Stimulated activated naive CD8-positive, alpha-beta T cell treated with anti-CD3 and anti-CD28 coated beads, Interleukin-15, amount 100 ng/mL, for 72 hours (primary cell): ENCODE results near the gene MBLAC2.

ENCODE experiments used
- ATAC-seq: fragments of 150-1000 bp; cut with Tn5 transposase; 2 replicates; pipeline ENCODE4 v1.10.0; 2021; ENCODE audit warnings: mild to moderate bottlenecking, moderate library complexity
- DNase-seq, 2 donors: peaks; one replicate each; pipeline ENCODE4 v3.0.0; 2021 to 2022
- H3K27ac Mint-ChIP-seq, 2 donors: one replicate each; pipeline ENCODE4 v1.8.0; 2022; ENCODE audit warnings: mild to moderate bottlenecking in 2 of 2, mixed read lengths in 2 of 2, moderate library complexity in 2 of 2
- H3K27me3 Mint-ChIP-seq: one replicate; pipeline ENCODE4 v1.8.0; 2022; ENCODE audit warnings: mixed read lengths
- H3K4me1 Mint-ChIP-seq: one replicate; pipeline ENCODE4 v1.8.0; 2022; ENCODE audit warnings: mild to moderate bottlenecking, mixed read lengths
- H3K4me3 Mint-ChIP-seq, 2 donors: one replicate each; pipeline ENCODE4 v1.8.0; 2022; ENCODE audit warnings: mild to moderate bottlenecking in 2 of 2, mixed read lengths in 2 of 2, moderate library complexity in 1 of 2
- H3K9me3 Mint-ChIP-seq, 2 donors: one replicate each; pipeline ENCODE4 v1.8.0; 2022; ENCODE audit warnings: mixed read lengths in 2 of 2

The MBLAC2 gene

DNA sequence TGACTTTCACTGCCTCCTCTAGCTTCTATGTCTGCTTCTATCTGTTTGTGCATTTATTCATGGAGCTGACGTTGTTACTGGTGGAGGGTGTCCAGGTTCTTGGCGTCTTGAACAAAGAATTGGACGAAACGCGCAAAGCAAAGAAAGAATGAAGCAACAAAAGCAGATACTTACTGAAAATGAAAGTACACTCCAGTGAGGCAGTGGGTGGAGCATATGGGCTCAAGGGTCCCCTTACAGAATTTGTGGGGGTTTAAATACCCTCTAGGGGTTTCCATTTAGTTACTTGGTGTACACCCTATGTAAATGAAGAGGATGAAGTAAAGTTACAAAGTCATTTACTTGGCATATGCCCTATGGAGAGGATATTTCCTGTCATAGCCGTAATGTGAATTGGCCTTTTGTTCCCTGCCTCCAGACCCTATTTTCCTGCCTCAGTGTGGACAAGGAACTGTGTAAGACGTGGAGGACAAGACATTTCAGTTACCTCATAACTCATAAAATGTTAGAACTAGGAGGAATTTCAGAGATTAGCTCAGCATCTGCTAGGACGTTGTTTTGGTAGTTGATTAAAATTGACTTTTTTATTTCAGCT is 3.1 kb upstream of the MBLAC2 start:
- ATAC-seq (no peak), DNase-seq (no peak)
- Mint-ChIP-seq H3K4me1 (peaks cover 38% of the 10 kb centered on the region), H3K27ac (no peak overlapping the region), H3K9me3 (no peaks in the 10 kb centered on the region), H3K27me3 (no peaks in the 10 kb centered on the region), H3K4me3 (no peak overlapping the region)

DNA sequence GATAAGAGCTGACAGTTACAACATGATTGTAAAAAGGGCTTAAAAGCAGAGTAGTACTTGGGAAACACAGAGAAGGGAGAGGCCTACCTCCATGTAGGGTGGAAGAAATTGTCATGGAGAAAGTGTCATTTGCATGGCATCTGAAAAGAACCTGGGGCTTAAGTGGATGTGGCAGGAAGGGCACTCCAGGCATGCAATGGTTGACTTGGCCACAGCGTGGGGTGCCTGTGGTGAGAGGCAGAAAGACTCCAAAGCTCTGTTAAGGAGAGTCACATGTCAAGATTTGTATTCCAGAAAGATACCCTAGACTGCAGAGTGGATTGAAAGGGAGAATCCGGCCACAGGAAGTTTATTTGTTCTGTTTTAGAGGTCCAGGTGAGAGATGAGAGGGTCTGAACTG is 2.5 kb upstream of the MBLAC2 start:
- H3K4me1 Mint-ChIP-seq: peaks cover 40% of the 10 kb centered on the region
- H3K9me3 Mint-ChIP-seq: no peaks in the 10 kb centered on the region
- peak overlapping the region; percentile 27 to 36 for H3K4me3 Mint-ChIP-seq
- no peaks in the 10 kb centered on the region for H3K27me3 Mint-ChIP-seq
- DNase-seq (no peak), ATAC-seq (no peak)
- peak overlapping the region in 1 of 2 donors; percentile 27 for H3K27ac Mint-ChIP-seq

- H3K4me3 Mint-ChIP-seq: peak overlapping the region; percentile 79 to 99
- H3K27ac Mint-ChIP-seq: no peak overlapping the region
- peaks cover 40% of the 10 kb centered on the region for H3K4me1 Mint-ChIP-seq
- no peak for DNase-seq
- H3K9me3 Mint-ChIP-seq: no peaks in the 10 kb centered on the region
- no peak for ATAC-seq
- H3K27me3 Mint-ChIP-seq: no peaks in the 10 kb centered on the region
These were observed 1.8 kb upstream of the MBLAC2 start for GRCh38 chr5:90476391-90476790.

DNA sequence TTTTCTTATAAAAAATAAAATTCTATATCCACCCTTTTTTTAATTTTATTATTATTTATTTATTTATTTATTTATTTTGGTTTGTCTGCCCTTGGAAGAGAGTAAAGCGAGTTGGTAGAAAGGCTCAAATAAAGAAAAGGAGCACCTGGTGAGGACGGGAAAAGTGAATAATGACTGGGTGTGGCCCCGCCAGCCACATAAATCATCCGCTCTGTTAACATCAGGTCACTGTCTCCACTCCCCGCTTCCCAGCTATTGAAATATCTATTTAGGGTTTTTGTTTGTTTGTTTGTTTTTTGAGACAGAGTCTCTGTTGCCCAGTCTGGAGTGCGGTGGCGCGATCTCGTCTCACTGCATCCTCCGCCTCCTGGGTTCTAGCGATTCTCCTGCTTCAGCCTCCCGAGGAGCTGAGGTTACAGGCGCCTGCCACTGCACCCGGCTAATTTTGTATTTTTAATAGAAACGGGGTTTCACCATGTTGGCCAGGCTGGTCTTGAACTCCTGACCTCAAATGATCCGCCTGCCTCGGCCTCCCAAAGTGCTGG is 937 bp upstream of the MBLAC2 start:
- ATAC-seq: no peak
- DNase-seq: no peak
- H3K27me3 Mint-ChIP-seq: no peaks in the 10 kb centered on the region
- peaks cover 0 to 8% of the 10 kb centered on the region in 2 donors for H3K9me3 Mint-ChIP-seq
- no peak overlapping the region for H3K27ac Mint-ChIP-seq
- peaks cover 48% of the 10 kb centered on the region for H3K4me1 Mint-ChIP-seq
- H3K4me3 Mint-ChIP-seq: peak overlapping the region; percentile 98 to 99

DNA sequence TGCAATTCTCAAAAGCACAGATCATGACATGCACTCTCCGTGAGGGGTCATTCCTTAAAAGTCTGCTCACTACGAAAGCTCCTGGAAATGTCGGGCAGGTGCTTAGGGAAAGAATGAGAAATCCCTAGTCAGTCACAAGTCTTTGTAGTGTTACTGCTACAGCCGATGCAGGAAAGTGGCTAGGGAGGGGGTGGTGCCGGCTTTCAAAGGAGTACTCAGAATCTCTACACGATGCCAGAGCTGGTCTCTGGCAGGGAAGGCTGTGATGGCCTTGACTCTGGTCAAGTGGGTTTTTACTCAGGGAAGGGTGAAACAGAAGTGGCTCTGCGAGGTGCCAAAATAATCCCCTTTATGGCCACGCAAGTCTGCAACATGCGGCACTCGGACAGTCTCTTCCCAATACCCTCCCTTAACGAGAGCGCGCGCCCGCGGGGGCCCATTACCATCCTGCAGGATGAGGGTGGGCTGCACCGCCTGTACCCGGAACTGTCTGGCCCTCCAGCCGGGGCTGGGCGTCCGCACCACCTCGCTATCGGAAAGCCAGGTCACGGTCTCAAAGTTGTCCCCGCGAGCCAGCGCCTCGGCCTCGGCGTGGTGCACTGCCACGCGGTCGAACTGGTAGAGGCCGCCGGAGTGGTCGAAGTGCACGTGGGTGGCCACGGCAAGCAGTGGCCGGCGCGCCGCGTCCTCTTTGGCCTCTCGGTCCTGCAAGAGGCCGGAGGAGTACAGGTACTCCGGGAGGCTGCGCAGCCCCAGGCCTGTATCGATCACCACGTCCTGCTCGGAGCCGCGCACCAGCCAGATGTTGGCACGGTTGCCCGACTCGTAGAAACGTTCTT is 956 bp downstream of the MBLAC2 start:
- Mint-ChIP-seq H3K27ac (peak overlapping the region; percentile 95 to 97), H3K27me3 (no peaks in the 10 kb centered on the region), H3K4me3 (peak overlapping the region; percentile 98 to 99), H3K4me1 (peaks cover 49% of the 10 kb centered on the region), H3K9me3 (peaks cover 8 to 23% of the 10 kb centered on the region in 2 donors)
- DNase-seq (peak in 1 of 2 donors; percentile 14), ATAC-seq (peak; percentile 17)

DNA sequence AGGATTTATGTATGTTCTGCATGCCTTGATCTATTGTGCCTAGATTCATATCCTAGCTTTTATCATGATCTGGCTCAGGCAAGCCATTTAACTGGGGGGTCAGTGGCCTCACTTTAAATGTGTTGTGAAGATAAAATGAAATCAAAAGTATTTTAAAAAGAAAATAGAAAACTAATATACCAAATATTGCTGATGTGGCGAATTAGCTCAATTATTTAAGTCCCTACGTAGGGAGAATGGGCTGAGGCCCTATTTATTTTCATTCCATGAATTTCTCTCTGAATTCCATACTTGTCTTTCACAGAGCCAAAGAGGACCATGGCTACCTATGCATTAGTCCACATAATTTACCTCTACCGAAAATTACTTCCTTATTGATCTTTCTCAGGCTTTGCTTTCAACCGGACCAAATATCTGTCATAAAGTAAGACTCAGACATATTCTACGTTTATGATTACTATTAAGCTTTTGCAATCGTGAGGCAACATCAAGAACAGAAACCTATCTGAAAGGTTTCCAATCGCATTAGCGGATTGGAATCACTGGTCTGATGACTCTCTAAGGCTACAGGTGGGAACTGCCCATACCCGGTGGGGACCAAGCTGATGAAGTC is 1.7 kb downstream of the MBLAC2 start:
- peak overlapping the region; percentile 98 to 99 for H3K4me3 Mint-ChIP-seq
- ATAC-seq (no peak), DNase-seq (no peak)
- no peaks in the 10 kb centered on the region for H3K27me3 Mint-ChIP-seq
- H3K4me1 Mint-ChIP-seq: peaks cover 49% of the 10 kb centered on the region
- peaks cover 15 to 30% of the 10 kb centered on the region in 2 donors for H3K9me3 Mint-ChIP-seq
- H3K27ac Mint-ChIP-seq: peak overlapping the region; percentile 72 to 97

DNA sequence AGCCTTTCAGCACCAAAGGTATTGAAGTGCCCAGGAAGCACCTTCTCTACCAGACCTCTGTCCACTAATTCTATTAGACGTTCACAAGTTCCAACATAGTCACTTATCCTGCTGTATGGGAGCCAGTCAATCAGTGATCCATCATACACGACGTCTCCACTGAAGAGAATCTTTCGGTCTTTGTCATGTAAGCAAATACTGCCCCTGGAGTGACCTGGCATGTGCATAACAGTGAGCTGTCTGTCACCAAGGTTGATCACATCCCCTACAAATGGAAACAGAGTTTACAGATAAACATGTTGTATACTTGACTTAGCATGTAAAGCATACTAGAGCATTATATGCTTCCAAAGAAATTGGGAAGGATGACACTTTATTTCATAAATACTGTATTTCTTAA is 13.3 kb downstream of the MBLAC2 start:
- Mint-ChIP-seq H3K27ac (no peak overlapping the region), H3K9me3 (no peaks in the 10 kb centered on the region), H3K4me3 (no peak overlapping the region), H3K27me3 (no peaks in the 10 kb centered on the region), H3K4me1 (no peaks in the 10 kb centered on the region)
- DNase-seq: no peak
- no peak for ATAC-seq

GRCh38 chr5:90446961-90447360 is 27.6 kb downstream of the MBLAC2 start:
- Mint-ChIP-seq H3K27ac (no peak overlapping the region), H3K27me3 (no peaks in the 10 kb centered on the region), H3K9me3 (no peaks in the 10 kb centered on the region), H3K4me3 (no peak overlapping the region), H3K4me1 (no peaks in the 10 kb centered on the region)
- ATAC-seq: no peak
- DNase-seq: no peak

- peak overlapping the region in 1 of 2 donors; percentile 83 for H3K4me3 Mint-ChIP-seq
- no peak overlapping the region for H3K27ac Mint-ChIP-seq
- H3K9me3 Mint-ChIP-seq: no peaks in the 10 kb centered on the region
- no peaks in the 10 kb centered on the region for H3K27me3 Mint-ChIP-seq
- H3K4me1 Mint-ChIP-seq: peaks cover 5% of the 10 kb centered on the region
- ATAC-seq: no peak
- no peak for DNase-seq
These were observed 33.9 kb downstream of the MBLAC2 start for GRCh38 chr5:90440644-90441043.

DNA sequence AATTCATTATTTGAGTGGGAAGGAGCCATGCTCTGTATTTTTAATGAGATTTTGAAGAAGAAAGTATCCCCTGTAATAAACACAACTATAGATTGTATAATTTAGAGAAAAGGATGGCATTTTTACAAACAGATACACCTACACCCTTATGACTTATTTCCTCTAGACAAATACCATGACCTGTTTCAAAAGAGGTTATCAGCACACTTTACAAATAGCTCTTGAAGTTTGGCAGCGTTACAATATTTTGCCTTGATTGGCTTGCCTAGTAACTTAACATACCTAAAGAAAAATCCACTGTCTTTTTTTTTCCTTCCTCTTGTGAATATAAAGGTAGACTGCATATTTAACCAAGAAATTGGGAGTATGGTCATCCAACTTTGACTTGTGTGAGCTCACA is 36.5 kb downstream of the MBLAC2 start:
- ATAC-seq (no peak), DNase-seq (no peak)
- H3K9me3 Mint-ChIP-seq: no peaks in the 10 kb centered on the region
- no peaks in the 10 kb centered on the region for H3K27me3 Mint-ChIP-seq
- H3K27ac Mint-ChIP-seq: no peak overlapping the region
- no peak overlapping the region for H3K4me3 Mint-ChIP-seq
- H3K4me1 Mint-ChIP-seq: peaks cover 5% of the 10 kb centered on the region

DNA sequence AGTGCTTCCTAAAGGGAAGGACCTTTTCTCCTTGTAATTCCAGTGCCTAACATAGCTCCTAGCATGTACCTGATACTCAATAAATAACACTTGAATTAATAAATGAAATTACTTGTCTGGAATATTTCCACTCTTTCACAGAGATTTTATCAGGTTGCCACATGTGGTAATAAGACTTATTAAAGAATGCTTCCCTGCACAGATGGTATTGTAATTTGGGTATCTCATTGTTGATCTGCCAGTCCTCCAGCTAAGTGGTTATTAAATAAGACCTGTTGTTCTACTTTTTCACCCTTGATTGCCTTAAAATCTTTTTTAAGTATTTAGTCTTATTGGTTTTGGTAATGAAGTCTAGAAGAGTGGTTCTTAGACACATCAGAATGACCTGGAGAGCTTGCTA is 36.9 kb downstream of the MBLAC2 start:
- Mint-ChIP-seq H3K27ac (no peak overlapping the region), H3K27me3 (no peaks in the 10 kb centered on the region), H3K4me3 (no peak overlapping the region), H3K4me1 (peaks cover 5% of the 10 kb centered on the region), H3K9me3 (no peaks in the 10 kb centered on the region)
- ATAC-seq (no peak), DNase-seq (no peak)

- ATAC-seq (peak; percentile 80), DNase-seq (peak; percentile 29 to 44)
- Mint-ChIP-seq H3K27me3 (no peaks in the 10 kb centered on the region), H3K9me3 (no peaks in the 10 kb centered on the region), H3K4me3 (no peak overlapping the region), H3K27ac (no peak overlapping the region), H3K4me1 (no peaks in the 10 kb centered on the region)
These were observed 40.4 kb downstream of the MBLAC2 start for GRCh38 chr5:90434116-90434714.

DNA sequence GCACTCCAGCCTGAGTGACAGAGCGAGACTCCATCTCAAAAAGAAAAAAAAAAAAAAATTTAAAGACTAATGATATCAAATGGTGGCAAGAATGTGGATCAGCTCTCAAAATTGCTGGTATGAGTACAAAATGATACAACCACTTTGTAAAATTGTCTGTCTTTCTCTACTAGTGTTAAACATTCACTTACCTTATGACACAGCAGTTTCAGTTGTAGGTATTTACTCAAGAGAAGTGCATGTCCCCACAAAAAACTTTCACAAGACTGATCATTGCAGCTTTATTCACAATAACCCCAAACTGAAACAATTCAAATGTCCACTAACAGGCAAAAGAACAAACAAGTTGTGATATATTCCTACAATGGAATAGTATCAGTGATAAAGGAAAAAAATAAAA is 50.3 kb downstream of the MBLAC2 start:
- H3K4me3 Mint-ChIP-seq: no peak overlapping the region
- peaks cover 20% of the 10 kb centered on the region for H3K27me3 Mint-ChIP-seq
- H3K4me1 Mint-ChIP-seq: no peaks in the 10 kb centered on the region
- no peak for ATAC-seq
- no peak overlapping the region for H3K27ac Mint-ChIP-seq
- no peak for DNase-seq
- H3K9me3 Mint-ChIP-seq: no peaks in the 10 kb centered on the region

DNA sequence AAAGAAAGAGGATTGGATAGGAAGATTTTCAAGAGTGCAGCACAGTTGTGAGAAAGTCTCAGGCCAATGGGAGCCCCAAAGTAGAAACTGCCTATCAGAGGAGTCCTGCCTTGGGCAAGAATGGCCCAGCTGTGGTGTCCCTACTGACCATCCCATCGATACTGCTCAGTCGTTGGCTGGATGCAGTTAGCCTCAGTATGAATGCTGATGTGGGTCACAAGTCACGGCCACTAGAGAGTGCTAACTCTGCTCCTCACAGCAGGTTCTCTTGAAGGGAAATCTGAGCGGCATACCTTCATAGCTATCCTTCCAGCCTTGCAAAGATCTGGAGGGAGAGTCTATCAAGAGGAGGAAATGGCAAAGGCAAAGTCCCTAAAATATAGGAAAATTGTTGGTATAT is 53.4 kb downstream of the MBLAC2 start:
- Mint-ChIP-seq H3K4me3 (no peak overlapping the region), H3K9me3 (no peaks in the 10 kb centered on the region), H3K4me1 (no peaks in the 10 kb centered on the region), H3K27me3 (peaks cover 36% of the 10 kb centered on the region), H3K27ac (no peak overlapping the region)
- ATAC-seq: no peak
- DNase-seq: no peak

DNA sequence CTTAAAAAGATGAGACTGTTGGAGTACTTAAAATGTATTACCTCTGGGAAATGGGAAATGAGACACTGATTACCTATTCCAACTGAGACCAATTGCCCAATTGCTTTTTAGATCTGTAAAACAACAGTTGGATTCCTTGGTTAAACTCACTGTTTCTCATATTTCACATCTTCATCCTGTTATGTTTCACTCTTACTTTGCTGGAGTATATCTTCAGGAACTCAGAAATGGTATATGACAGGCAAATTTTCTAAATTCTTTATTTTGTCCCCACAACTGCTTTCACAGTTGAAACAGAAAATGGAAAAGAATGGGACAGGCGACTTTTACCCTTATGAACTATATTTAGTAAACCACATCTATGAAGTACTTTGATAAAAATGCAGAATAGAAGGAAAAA is 56.4 kb downstream of the MBLAC2 start:
- Mint-ChIP-seq H3K27ac (no peak overlapping the region), H3K9me3 (no peaks in the 10 kb centered on the region), H3K27me3 (peaks cover 36% of the 10 kb centered on the region), H3K4me1 (no peaks in the 10 kb centered on the region), H3K4me3 (no peak overlapping the region)
- ATAC-seq (no peak), DNase-seq (no peak)
